Mesothelial cell of epicardium (in vitro differentiated cells): ENCODE measurements around the gene KAZN. TPM values are rescaled to one million over a fixed set of nuclear protein-coding genes. Genes with fewer than 3 reads are reported as not detected.
A peak's percentile ranks its signal among the peaks of the same experiment; 100 is the strongest.

Experiments
- DNase-seq, 2 experiments: peaks; one replicate each; pipeline ENCODE4 v3.0.0; 2021; ENCODE audit warnings: low spot score in 2 of 2; ENCODE audit not compliant: unreplicated experiment in 2 of 2
- H3K27ac Mint-ChIP-seq: 2 replicates; pipeline ENCODE4 v1.8.0; 2021; ENCODE audit warnings: mixed read lengths
- H3K27me3 Mint-ChIP-seq: 2 replicates; pipeline ENCODE4 v1.8.0; 2021; ENCODE audit warnings: low read depth, mixed read lengths
- H3K36me3 Mint-ChIP-seq: 2 replicates; pipeline ENCODE4 v1.8.0; 2021; ENCODE audit warnings: mixed read lengths
- H3K4me1 Mint-ChIP-seq: 2 replicates; pipeline ENCODE4 v1.8.0; 2021; ENCODE audit warnings: mixed read lengths
- H3K4me3 Mint-ChIP-seq: 2 replicates; pipeline ENCODE4 v1.8.0; 2021; ENCODE audit warnings: mild to moderate bottlenecking, moderate library complexity, mixed read lengths
- H3K9me3 Mint-ChIP-seq: 2 replicates; pipeline ENCODE4 v1.8.0; 2021; ENCODE audit warnings: mixed read lengths
- total RNA-seq: library from RNA; stranded (reverse); gene quantifications from 3 replicates; pipeline ENCODE4 v1.2.1, GENCODE V29; 2021
- TF ChIP-seq, protein P1 (sequence below): fragments of 200-600 bp; sonication (generic); IDR thresholded peaks from one replicate; pipeline ENCODE4 v1.5.0; 2021; ENCODE audit warnings: antibody characterized with exemption; ENCODE audit not compliant: unreplicated experiment

The KAZN gene
- total RNA-seq, 1 donor from 2014 or later, result 38.4 TPM

GRCh38 chr1:14947421-14947820 is 348.9 kb downstream of the KAZN start:
- peak overlapping the region; percentile 50 for H3K4me3 Mint-ChIP-seq
- H3K4me1 Mint-ChIP-seq, result peaks cover 56% of the 10 kb centered on the region
- H3K9me3 Mint-ChIP-seq, result no peaks in the 10 kb centered on the region
- H3K27me3 Mint-ChIP-seq, result no peaks in the 10 kb centered on the region
- DNase-seq, result no peak
- TF ChIP-seq, protein P1, sequence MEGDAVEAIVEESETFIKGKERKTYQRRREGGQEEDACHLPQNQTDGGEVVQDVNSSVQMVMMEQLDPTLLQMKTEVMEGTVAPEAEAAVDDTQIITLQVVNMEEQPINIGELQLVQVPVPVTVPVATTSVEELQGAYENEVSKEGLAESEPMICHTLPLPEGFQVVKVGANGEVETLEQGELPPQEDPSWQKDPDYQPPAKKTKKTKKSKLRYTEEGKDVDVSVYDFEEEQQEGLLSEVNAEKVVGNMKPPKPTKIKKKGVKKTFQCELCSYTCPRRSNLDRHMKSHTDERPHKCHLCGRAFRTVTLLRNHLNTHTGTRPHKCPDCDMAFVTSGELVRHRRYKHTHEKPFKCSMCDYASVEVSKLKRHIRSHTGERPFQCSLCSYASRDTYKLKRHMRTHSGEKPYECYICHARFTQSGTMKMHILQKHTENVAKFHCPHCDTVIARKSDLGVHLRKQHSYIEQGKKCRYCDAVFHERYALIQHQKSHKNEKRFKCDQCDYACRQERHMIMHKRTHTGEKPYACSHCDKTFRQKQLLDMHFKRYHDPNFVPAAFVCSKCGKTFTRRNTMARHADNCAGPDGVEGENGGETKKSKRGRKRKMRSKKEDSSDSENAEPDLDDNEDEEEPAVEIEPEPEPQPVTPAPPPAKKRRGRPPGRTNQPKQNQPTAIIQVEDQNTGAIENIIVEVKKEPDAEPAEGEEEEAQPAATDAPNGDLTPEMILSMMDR, result no peak
- H3K36me3 Mint-ChIP-seq, result peaks cover under 1% of the 10 kb centered on the region
- peak overlapping the region; percentile 97 for H3K27ac Mint-ChIP-seq

GRCh38 chr1:14948112-14948652 is 349.7 kb downstream of the KAZN start:
- H3K36me3 Mint-ChIP-seq, result peaks cover 4% of the 10 kb centered on the region
- H3K27me3 Mint-ChIP-seq, result no peaks in the 10 kb centered on the region
- H3K4me3 Mint-ChIP-seq, result no peak overlapping the region
- peaks cover 49% of the 10 kb centered on the region for H3K4me1 Mint-ChIP-seq
- H3K27ac Mint-ChIP-seq, result peak overlapping the region; percentile 21
- DNase-seq, result no peak
- TF ChIP-seq, protein P1, result no peak
- H3K9me3 Mint-ChIP-seq, result no peaks in the 10 kb centered on the region

DNA sequence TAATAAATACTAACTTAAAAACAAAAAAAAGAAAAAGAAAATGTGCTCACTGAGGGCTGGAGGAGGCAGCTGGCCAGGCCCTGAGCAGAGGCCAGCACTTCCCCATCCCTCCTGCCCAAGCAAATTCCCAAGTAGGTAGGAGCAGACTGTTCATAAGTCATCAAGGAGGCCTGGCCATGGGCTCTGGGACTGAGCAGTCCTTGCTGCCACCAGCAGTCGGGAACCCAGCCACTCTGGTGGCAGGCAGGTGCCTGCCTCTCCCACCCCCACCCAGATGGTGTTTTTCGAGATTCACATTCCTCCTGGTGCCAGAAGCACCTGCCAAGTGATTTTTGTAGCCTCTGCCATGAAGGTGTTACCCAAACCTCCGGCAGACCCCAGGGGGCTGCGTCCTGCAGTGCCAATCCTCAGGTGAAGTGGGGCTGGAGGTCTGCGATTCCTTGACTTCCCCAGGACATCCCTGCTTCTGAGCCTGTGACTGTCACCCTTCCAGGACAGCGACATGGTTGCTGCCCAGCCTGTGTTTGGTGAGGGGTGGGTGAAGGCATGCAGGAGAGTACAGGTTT is 350.9 kb downstream of the KAZN start:
- Mint-ChIP-seq H3K27me3 (no peaks in the 10 kb centered on the region), H3K27ac (peak overlapping the region; percentile 61), H3K4me3 (no peak overlapping the region), H3K9me3 (no peaks in the 10 kb centered on the region), H3K4me1 (peaks cover 38% of the 10 kb centered on the region), H3K36me3 (peaks cover 6% of the 10 kb centered on the region)
- TF ChIP-seq, protein P1, result no peak
- no peak for DNase-seq

- H3K4me3 Mint-ChIP-seq, result no peak overlapping the region
- H3K9me3 Mint-ChIP-seq, result no peaks in the 10 kb centered on the region
- peak overlapping the region; percentile 61 for H3K27ac Mint-ChIP-seq
- peaks cover 31% of the 10 kb centered on the region for H3K4me1 Mint-ChIP-seq
- H3K27me3 Mint-ChIP-seq, result no peaks in the 10 kb centered on the region
- TF ChIP-seq, protein P1, result no peak
- peaks cover 8% of the 10 kb centered on the region for H3K36me3 Mint-ChIP-seq
- DNase-seq, result no peak
These were observed 351.6 kb downstream of the KAZN start for GRCh38 chr1:14949836-14950713.

GRCh38 chr1:14951766-14952165 is 353.3 kb downstream of the KAZN start:
- no peak overlapping the region for H3K27ac Mint-ChIP-seq
- no peaks in the 10 kb centered on the region for H3K9me3 Mint-ChIP-seq
- H3K27me3 Mint-ChIP-seq, result no peaks in the 10 kb centered on the region
- no peak for DNase-seq
- H3K4me1 Mint-ChIP-seq, result peaks cover 16% of the 10 kb centered on the region
- TF ChIP-seq, protein P1, result no peak
- H3K4me3 Mint-ChIP-seq, result no peak overlapping the region
- H3K36me3 Mint-ChIP-seq, result peaks cover 11% of the 10 kb centered on the region
